PC-3 (cell line): Measurements from ENCODE around the gene GXYLT1.

Experiments
- EZH2 ChIP-seq: fragments of 300-600 bp; sonication (generic); IDR thresholded peaks from one replicate; pipeline ENCODE4 v1.6.1; 2017; ENCODE audit warnings: antibody characterized with exemption, mild to moderate bottlenecking, low read length; ENCODE audit not compliant: unreplicated experiment
- TF ChIP-seq, protein P1 (sequence below): fragments of 300-600 bp; sonication (generic); conservative IDR thresholded peaks from 2 replicates; pipeline ENCODE4 v1.5.1; 2017; ENCODE audit warnings: antibody characterized with exemption, low read depth, mild to moderate bottlenecking, low read length

GRCh38 chr12:42187799-42188198 lies 43.1 kb upstream of the GXYLT1 start:
- no peak for TF ChIP-seq EZH2
- TF ChIP-seq, protein P1, sequence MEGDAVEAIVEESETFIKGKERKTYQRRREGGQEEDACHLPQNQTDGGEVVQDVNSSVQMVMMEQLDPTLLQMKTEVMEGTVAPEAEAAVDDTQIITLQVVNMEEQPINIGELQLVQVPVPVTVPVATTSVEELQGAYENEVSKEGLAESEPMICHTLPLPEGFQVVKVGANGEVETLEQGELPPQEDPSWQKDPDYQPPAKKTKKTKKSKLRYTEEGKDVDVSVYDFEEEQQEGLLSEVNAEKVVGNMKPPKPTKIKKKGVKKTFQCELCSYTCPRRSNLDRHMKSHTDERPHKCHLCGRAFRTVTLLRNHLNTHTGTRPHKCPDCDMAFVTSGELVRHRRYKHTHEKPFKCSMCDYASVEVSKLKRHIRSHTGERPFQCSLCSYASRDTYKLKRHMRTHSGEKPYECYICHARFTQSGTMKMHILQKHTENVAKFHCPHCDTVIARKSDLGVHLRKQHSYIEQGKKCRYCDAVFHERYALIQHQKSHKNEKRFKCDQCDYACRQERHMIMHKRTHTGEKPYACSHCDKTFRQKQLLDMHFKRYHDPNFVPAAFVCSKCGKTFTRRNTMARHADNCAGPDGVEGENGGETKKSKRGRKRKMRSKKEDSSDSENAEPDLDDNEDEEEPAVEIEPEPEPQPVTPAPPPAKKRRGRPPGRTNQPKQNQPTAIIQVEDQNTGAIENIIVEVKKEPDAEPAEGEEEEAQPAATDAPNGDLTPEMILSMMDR = no peak
